H1 (cell line): ENCODE results near the gene ARFGEF3. TPM values are rescaled to one million over a fixed set of nuclear protein-coding genes. Genes with fewer than 3 reads are reported as not detected.

Source experiments
- KDM1A ChIP-seq: fragments of 200-600, 300-600 bp; sonication (generic); IDR thresholded peaks from 2 replicates; pipeline ENCODE4 v1.7.1; 2016; ENCODE audit warnings: mild to moderate bottlenecking, low read length, borderline replicate concordance
- MAFK ChIP-seq: IDR thresholded peaks from 2 replicates; pipeline ENCODE4 v1.6.1; 2012; ENCODE audit warnings: low read depth, mild to moderate bottlenecking, improper control_type of control experiment, low read length
- SP1 ChIP-seq: IDR thresholded peaks from 2 replicates; pipeline ENCODE4 v1.6.1; 2011; ENCODE audit warnings: low read depth, low read length
- polyA plus RNA-seq, 7 experiments: library from polyadenylated mRNA; depleted of rRNA in 3 of 7; stranded (reverse) in 5 of 7; unstranded in 2 of 7; fragments of >200 nt in 5 of 7; fragments of 200-250 nt in 2 of 7; gene quantifications; 1 replicate in 5 of 7; 2 replicates in 1 of 7; 4 replicates in 1 of 7; pipeline versions ENCODE4 v1.2.1 to v1.2.3, GENCODE V29; 2011 to 2013; ENCODE audit warnings: missing spikeins in 2 of 7, mixed read lengths in 2 of 7
- total RNA-seq: library from RNA; stranded (reverse); fragmentation: NEBNext Ultra II Directional; extraction: Animal tissue kit (Norgen Biotek cat#: 25700); gene quantifications from 2 replicates; pipeline ENCODE4 v1.2.1, GENCODE V29; 2021
- TF ChIP-seq, protein P1 (sequence below): fragments of 300-600 bp; sonication (generic); IDR thresholded peaks from 2 replicates; pipeline ENCODE4 v1.7.1; 2012; ENCODE audit warnings: low read length, moderate library complexity, mild to moderate bottlenecking, inconsistent platforms; ENCODE audit not compliant: insufficient replicate concordance

Gene ARFGEF3
- total and polyA plus RNA-seq, 2 of the 8 experiments (the other 6 are each of a cell fraction or from before 2014, with no cell fraction given): 5.8 to 23.2 TPM

DNA sequence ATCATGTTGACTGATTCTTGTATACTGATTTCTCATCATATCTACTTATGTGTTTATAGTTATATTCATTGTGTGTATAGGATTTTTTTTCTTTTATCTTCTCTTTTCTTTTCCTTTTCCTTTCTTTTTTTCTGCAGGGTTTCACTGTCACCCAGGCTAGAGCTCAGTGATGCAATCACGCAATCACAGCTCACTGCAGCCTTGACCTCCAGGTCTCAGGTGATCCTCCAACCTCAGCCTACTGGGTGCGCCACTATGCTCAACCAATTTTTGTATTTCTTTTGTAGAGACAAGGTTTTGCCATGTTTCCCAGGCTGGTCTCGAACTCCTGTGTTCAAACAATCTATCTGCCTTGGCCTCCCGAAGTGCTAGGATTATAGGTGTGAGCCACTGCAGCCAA, 58.2 kb downstream of the ARFGEF3 start (continued):
- TF ChIP-seq, protein P1, sequence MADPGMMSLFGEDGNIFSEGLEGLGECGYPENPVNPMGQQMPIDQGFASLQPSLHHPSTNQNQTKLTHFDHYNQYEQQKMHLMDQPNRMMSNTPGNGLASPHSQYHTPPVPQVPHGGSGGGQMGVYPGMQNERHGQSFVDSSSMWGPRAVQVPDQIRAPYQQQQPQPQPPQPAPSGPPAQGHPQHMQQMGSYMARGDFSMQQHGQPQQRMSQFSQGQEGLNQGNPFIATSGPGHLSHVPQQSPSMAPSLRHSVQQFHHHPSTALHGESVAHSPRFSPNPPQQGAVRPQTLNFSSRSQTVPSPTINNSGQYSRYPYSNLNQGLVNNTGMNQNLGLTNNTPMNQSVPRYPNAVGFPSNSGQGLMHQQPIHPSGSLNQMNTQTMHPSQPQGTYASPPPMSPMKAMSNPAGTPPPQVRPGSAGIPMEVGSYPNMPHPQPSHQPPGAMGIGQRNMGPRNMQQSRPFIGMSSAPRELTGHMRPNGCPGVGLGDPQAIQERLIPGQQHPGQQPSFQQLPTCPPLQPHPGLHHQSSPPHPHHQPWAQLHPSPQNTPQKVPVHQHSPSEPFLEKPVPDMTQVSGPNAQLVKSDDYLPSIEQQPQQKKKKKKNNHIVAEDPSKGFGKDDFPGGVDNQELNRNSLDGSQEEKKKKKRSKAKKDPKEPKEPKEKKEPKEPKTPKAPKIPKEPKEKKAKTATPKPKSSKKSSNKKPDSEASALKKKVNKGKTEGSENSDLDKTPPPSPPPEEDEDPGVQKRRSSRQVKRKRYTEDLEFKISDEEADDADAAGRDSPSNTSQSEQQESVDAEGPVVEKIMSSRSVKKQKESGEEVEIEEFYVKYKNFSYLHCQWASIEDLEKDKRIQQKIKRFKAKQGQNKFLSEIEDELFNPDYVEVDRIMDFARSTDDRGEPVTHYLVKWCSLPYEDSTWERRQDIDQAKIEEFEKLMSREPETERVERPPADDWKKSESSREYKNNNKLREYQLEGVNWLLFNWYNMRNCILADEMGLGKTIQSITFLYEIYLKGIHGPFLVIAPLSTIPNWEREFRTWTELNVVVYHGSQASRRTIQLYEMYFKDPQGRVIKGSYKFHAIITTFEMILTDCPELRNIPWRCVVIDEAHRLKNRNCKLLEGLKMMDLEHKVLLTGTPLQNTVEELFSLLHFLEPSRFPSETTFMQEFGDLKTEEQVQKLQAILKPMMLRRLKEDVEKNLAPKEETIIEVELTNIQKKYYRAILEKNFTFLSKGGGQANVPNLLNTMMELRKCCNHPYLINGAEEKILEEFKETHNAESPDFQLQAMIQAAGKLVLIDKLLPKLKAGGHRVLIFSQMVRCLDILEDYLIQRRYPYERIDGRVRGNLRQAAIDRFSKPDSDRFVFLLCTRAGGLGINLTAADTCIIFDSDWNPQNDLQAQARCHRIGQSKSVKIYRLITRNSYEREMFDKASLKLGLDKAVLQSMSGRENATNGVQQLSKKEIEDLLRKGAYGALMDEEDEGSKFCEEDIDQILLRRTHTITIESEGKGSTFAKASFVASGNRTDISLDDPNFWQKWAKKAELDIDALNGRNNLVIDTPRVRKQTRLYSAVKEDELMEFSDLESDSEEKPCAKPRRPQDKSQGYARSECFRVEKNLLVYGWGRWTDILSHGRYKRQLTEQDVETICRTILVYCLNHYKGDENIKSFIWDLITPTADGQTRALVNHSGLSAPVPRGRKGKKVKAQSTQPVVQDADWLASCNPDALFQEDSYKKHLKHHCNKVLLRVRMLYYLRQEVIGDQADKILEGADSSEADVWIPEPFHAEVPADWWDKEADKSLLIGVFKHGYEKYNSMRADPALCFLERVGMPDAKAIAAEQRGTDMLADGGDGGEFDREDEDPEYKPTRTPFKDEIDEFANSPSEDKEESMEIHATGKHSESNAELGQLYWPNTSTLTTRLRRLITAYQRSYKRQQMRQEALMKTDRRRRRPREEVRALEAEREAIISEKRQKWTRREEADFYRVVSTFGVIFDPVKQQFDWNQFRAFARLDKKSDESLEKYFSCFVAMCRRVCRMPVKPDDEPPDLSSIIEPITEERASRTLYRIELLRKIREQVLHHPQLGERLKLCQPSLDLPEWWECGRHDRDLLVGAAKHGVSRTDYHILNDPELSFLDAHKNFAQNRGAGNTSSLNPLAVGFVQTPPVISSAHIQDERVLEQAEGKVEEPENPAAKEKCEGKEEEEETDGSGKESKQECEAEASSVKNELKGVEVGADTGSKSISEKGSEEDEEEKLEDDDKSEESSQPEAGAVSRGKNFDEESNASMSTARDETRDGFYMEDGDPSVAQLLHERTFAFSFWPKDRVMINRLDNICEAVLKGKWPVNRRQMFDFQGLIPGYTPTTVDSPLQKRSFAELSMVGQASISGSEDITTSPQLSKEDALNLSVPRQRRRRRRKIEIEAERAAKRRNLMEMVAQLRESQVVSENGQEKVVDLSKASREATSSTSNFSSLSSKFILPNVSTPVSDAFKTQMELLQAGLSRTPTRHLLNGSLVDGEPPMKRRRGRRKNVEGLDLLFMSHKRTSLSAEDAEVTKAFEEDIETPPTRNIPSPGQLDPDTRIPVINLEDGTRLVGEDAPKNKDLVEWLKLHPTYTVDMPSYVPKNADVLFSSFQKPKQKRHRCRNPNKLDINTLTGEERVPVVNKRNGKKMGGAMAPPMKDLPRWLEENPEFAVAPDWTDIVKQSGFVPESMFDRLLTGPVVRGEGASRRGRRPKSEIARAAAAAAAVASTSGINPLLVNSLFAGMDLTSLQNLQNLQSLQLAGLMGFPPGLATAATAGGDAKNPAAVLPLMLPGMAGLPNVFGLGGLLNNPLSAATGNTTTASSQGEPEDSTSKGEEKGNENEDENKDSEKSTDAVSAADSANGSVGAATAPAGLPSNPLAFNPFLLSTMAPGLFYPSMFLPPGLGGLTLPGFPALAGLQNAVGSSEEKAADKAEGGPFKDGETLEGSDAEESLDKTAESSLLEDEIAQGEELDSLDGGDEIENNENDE: no peak
- TF ChIP-seq KDM1A (no peak), SP1 (no peak), MAFK (no peak)
